Mesenchymal stem cell (in vitro differentiated cells and primary cell): ENCODE results near the gene RUNDC3A.

ENCODE experiments used
- DNase-seq: peaks from one replicate; pipeline ENCODE4 v3.0.0-alpha.2; 2013
- H2AFZ ChIP-seq: one replicate; pipeline ENCODE4 v1.6.1; 2013; ENCODE audit warnings: low read depth, mild to moderate bottlenecking, control low read depth, inconsistent platforms, low read length, moderate library complexity
- H2AK5ac ChIP-seq: 2 replicates; pipeline ENCODE4 v1.6.1; 2013; ENCODE audit warnings: low read length, moderate library complexity, mild to moderate bottlenecking, inconsistent platforms; ENCODE audit not compliant: severe bottlenecking
- H2BK120ac ChIP-seq: one replicate; pipeline ENCODE4 v1.6.1; 2013; ENCODE audit warnings: low read depth, mild to moderate bottlenecking, inconsistent platforms, low read length, moderate library complexity
- H2BK12ac ChIP-seq, 2 experiments: one replicate each; pipeline ENCODE4 v1.6.1; 2013; ENCODE audit warnings: inconsistent platforms in 2 of 2, low read length in 2 of 2, mild to moderate bottlenecking in 2 of 2, moderate library complexity in 2 of 2, control low read depth in 1 of 2
- H2BK15ac ChIP-seq: one replicate; pipeline ENCODE4 v1.6.1; 2013; ENCODE audit warnings: mild to moderate bottlenecking, low read depth, inconsistent platforms; ENCODE audit not compliant: poor library complexity, severe bottlenecking
- H2BK5ac ChIP-seq: 2 replicates; pipeline ENCODE4 v1.6.1; 2013; ENCODE audit warnings: low read depth, mild to moderate bottlenecking, low read length, control low read depth, inconsistent platforms; ENCODE audit not compliant: poor library complexity, severe bottlenecking
- H3K14ac ChIP-seq, 2 experiments: one replicate each; pipeline ENCODE4 v1.6.1; 2013; ENCODE audit warnings: inconsistent platforms in 2 of 2, low read length in 2 of 2, control low read depth in 1 of 2, mild to moderate bottlenecking in 1 of 2, moderate library complexity in 1 of 2
- H3K18ac ChIP-seq, 2 experiments: one replicate each; pipeline ENCODE4 v1.6.1; 2013; ENCODE audit warnings: inconsistent platforms in 2 of 2, low read length in 2 of 2, control low read depth in 1 of 2, low read depth in 1 of 2, mild to moderate bottlenecking in 1 of 2
- H3K23ac ChIP-seq, 2 experiments: one replicate each; pipeline ENCODE4 v1.6.1; 2013; ENCODE audit warnings: inconsistent platforms in 2 of 2, low read length in 2 of 2, mild to moderate bottlenecking in 2 of 2, moderate library complexity in 2 of 2, control low read depth in 1 of 2
- H3K27ac ChIP-seq: 2 replicates; pipeline ENCODE4 v1.5.1; 2013; ENCODE audit warnings: mild to moderate bottlenecking, moderate library complexity, low read length, control low read depth, inconsistent platforms; ENCODE audit not compliant: poor library complexity, severe bottlenecking
- H3K27me3 ChIP-seq, 2 experiments: 2 replicates each; pipeline versions ENCODE4 v1.6.1 to v1.7.0; 2013; ENCODE audit warnings: low read length in 2 of 2, mild to moderate bottlenecking in 2 of 2, moderate library complexity in 2 of 2, control low read depth in 1 of 2, inconsistent platforms in 1 of 2; ENCODE audit not compliant: control insufficient read depth in 1 of 2, insufficient read depth in 1 of 2
- H3K36me3 ChIP-seq, 2 experiments: 2 replicates each; pipeline versions ENCODE4 v1.6.1 to v1.7.0; 2013; ENCODE audit warnings: low read length in 2 of 2, control low read depth in 1 of 2, inconsistent platforms in 1 of 2, low read depth in 1 of 2, mild to moderate bottlenecking in 1 of 2; ENCODE audit not compliant: insufficient read depth in 2 of 2, control insufficient read depth in 1 of 2
- H3K4ac ChIP-seq, 2 experiments: one replicate each; pipeline ENCODE4 v1.6.1; 2013; ENCODE audit warnings: inconsistent platforms in 2 of 2, low read length in 2 of 2, mild to moderate bottlenecking in 2 of 2, moderate library complexity in 2 of 2, control low read depth in 1 of 2, low read depth in 1 of 2
- H3K4me1 ChIP-seq: 2 replicates; pipeline ENCODE4 v1.6.1; 2013; ENCODE audit warnings: low read depth, low read length, control low read depth; ENCODE audit not compliant: control insufficient read depth, insufficient read depth
- H3K4me2 ChIP-seq: 2 replicates; pipeline ENCODE4 v1.6.1; 2013; ENCODE audit warnings: low read length, mild to moderate bottlenecking, inconsistent platforms; ENCODE audit not compliant: poor library complexity, severe bottlenecking
- H3K4me3 ChIP-seq, 2 experiments: 2 replicates each; pipeline versions ENCODE4 v1.5.1 to v1.7.0; 2013; ENCODE audit warnings: low read length in 2 of 2, mild to moderate bottlenecking in 2 of 2, control low read depth in 1 of 2, low read depth in 1 of 2; ENCODE audit not compliant: insufficient read depth in 1 of 2
- H3K79me1 ChIP-seq: replicated peaks from 2 replicates; pipeline ENCODE4 v1.6.1; 2013; ENCODE audit warnings: mild to moderate bottlenecking, control low read depth, low read length, inconsistent platforms; ENCODE audit not compliant: poor library complexity, severe bottlenecking
- H3K9ac ChIP-seq: 2 replicates; pipeline ENCODE4 v1.7.0; 2013; ENCODE audit warnings: mild to moderate bottlenecking, low read length, moderate library complexity
- H3K9me3 ChIP-seq: 2 replicates; pipeline ENCODE4 v1.7.0; 2013; ENCODE audit warnings: mild to moderate bottlenecking, low read length; ENCODE audit not compliant: control insufficient read depth
- H4K8ac ChIP-seq: one replicate; pipeline ENCODE4 v1.6.1; 2013; ENCODE audit warnings: inconsistent platforms, mild to moderate bottlenecking, low read length, moderate library complexity
- H4K91ac ChIP-seq: one replicate; pipeline ENCODE4 v1.6.1; 2013; ENCODE audit warnings: mild to moderate bottlenecking, low read length, inconsistent platforms
- WGBS: methylation state at CpG from one replicate; pipeline ENCODE4 v1.1.7; 2013; ENCODE audit warnings: mixed read lengths; 5-methylcytosine and 5-hydroxymethylcytosine counted together

RUNDC3A gene

GRCh38 chr17:44263345-44263902 is 45.0 kb upstream of the RUNDC3A start:
- peaks cover 23 to 37% of the 10 kb centered on the region in 2 experiments for H3K27me3 ChIP-seq
- H3K4me3 ChIP-seq = no peak overlapping the region
- H3K18ac ChIP-seq = no peak overlapping the region
- DNase-seq = no peak
- no peak overlapping the region for H2BK120ac ChIP-seq
- peaks cover 5% of the 10 kb centered on the region for H3K4me1 ChIP-seq
- no peak overlapping the region for H2BK12ac ChIP-seq
- H2BK5ac ChIP-seq = no peak overlapping the region
- no peak overlapping the region for H3K27ac ChIP-seq
- no peaks in the 10 kb centered on the region for H3K79me1 ChIP-seq
- no peak overlapping the region for H4K91ac ChIP-seq
- H3K4me2 ChIP-seq = no peak overlapping the region
- no peak overlapping the region for H4K8ac ChIP-seq
- no peak overlapping the region for H3K23ac ChIP-seq
- H3K36me3 ChIP-seq = peaks cover 0 to 3% of the 10 kb centered on the region in 2 experiments
- H2BK15ac ChIP-seq = no peak overlapping the region
- no peak overlapping the region for H3K14ac ChIP-seq
- no peak overlapping the region for H3K4ac ChIP-seq
- no peaks in the 10 kb centered on the region for H3K9me3 ChIP-seq
- no peak overlapping the region for H2AFZ ChIP-seq
- WGBS = 83% methylated on average over 7 of the region's 7 CpGs
- no peak overlapping the region for H2AK5ac ChIP-seq
- no peak overlapping the region for H3K9ac ChIP-seq

- no peak for DNase-seq
- H3K4me3 ChIP-seq = no peak overlapping the region
- H2BK15ac ChIP-seq = no peak overlapping the region
- H4K8ac ChIP-seq = no peak overlapping the region
- 92% methylated on average over 8 of the region's 9 CpGs for whole genome bisulfite sequencing
- no peak overlapping the region for H2BK5ac ChIP-seq
- H3K18ac ChIP-seq = no peak overlapping the region
- H2AFZ ChIP-seq = no peak overlapping the region
- H3K9me3 ChIP-seq = no peaks in the 10 kb centered on the region
- H3K36me3 ChIP-seq = peaks cover 0 to 3% of the 10 kb centered on the region in 2 experiments
- no peak overlapping the region for H3K9ac ChIP-seq
- H3K4me2 ChIP-seq = no peak overlapping the region
- no peaks in the 10 kb centered on the region for H3K79me1 ChIP-seq
- peaks cover 31 to 43% of the 10 kb centered on the region in 2 experiments for H3K27me3 ChIP-seq
- H3K27ac ChIP-seq = no peak overlapping the region
- no peak overlapping the region for H4K91ac ChIP-seq
- no peak overlapping the region for H3K23ac ChIP-seq
- H3K4ac ChIP-seq = no peak overlapping the region
- peaks cover 6% of the 10 kb centered on the region for H3K4me1 ChIP-seq
- H2AK5ac ChIP-seq = no peak overlapping the region
- no peak overlapping the region for H3K14ac ChIP-seq
- no peak overlapping the region for H2BK12ac ChIP-seq
- no peak overlapping the region for H2BK120ac ChIP-seq
Measured at GRCh38 chr17:44266402-44267164, 41.8 kb upstream of the RUNDC3A start.

GRCh38 chr17:44267165-44267455 is 41.3 kb upstream of the RUNDC3A start:
- Histone ChIP-seq H3K4me2 (no peak overlapping the region), H4K8ac (no peak overlapping the region), H4K91ac (no peak overlapping the region), H3K9me3 (no peaks in the 10 kb centered on the region), H2BK15ac (no peak overlapping the region), H3K18ac (no peak overlapping the region), H3K9ac (no peak overlapping the region), H3K23ac (no peak overlapping the region), H2BK5ac (no peak overlapping the region), H2AK5ac (no peak overlapping the region), H3K4ac (no peak overlapping the region), H2AFZ (no peak overlapping the region), H2BK120ac (no peak overlapping the region), H3K27me3 (peaks cover 31 to 43% of the 10 kb centered on the region in 2 experiments), H3K79me1 (no peaks in the 10 kb centered on the region), H3K36me3 (peaks cover 0 to 3% of the 10 kb centered on the region in 2 experiments), H2BK12ac (no peak overlapping the region), H3K4me1 (peaks cover 6% of the 10 kb centered on the region), H3K14ac (no peak overlapping the region), H3K27ac (no peak overlapping the region), H3K4me3 (no peak overlapping the region)
- DNase-seq = no peak
- WGBS = 95% methylated on average over 5 of the region's 5 CpGs

- H4K8ac ChIP-seq = no peak within 1 kb of the TSS
- H3K4me3 ChIP-seq = no peak within 1 kb of the TSS
- H3K4me1 ChIP-seq = peaks cover 6% of the 10 kb centered on the region
- H3K9me3 ChIP-seq = no peaks in the 10 kb centered on the region
- 79% methylated on average over 14 of the region's 14 CpGs for WGBS
- no peak for DNase-seq
- H3K9ac ChIP-seq = no peak within 1 kb of the TSS
- H2BK15ac ChIP-seq = no peak within 1 kb of the TSS
- peak within 1 kb of the TSS in 1 of 2 experiments; percentile 28 for H3K23ac ChIP-seq
- no peak within 1 kb of the TSS for H3K4ac ChIP-seq
- no peak within 1 kb of the TSS for H2BK5ac ChIP-seq
- H2BK120ac ChIP-seq = no peak within 1 kb of the TSS
- H3K27ac ChIP-seq = no peak within 1 kb of the TSS
- H3K27me3 ChIP-seq = peaks cover 24 to 41% of the 10 kb centered on the region in 2 experiments
- no peak within 1 kb of the TSS for H3K4me2 ChIP-seq
- peaks cover 0 to 3% of the 10 kb centered on the region in 2 experiments for H3K36me3 ChIP-seq
- no peak within 1 kb of the TSS for H3K18ac ChIP-seq
- H3K79me1 ChIP-seq = no peaks in the 10 kb centered on the region
- no peak within 1 kb of the TSS for H2AFZ ChIP-seq
- H2AK5ac ChIP-seq = no peak within 1 kb of the TSS
- peak within 1 kb of the TSS in 1 of 2 experiments; percentile 45 for H3K14ac ChIP-seq
- no peak within 1 kb of the TSS for H4K91ac ChIP-seq
- no peak within 1 kb of the TSS for H2BK12ac ChIP-seq
Measured at GRCh38 chr17:44267818-44268490, 40.4 kb upstream of the RUNDC3A start, which contains the start of gene SLC4A1. Gene SLC4A1, minus strand, starts transcription at chr17:44268135. Its CDS starts 5,269 bp downstream, at chr17:44262866.
